ENCODE data around the gene FER. TPM values are rescaled to one million over a fixed set of nuclear protein-coding genes. Genes with fewer than 3 reads are reported as not detected.
"Not testable (repeated sequence)": the region's sequence is repeated elsewhere in the genome, so short reads cannot be mapped to it uniquely, and the experiment has no call there.

The FER gene
- total and polyA plus RNA-seq, 10 of the 15 experiments (the other 5 are each of a cell fraction or from before 2014, with no cell fraction given), result 4.4 to 19.1 (median 9.6) TPM

GRCh38 chr5:108992396-108993085, 244.8 kb downstream of the FER start:
- H3K36me3 ChIP-seq (ENCODE audit: control insufficient read depth in 2 of 2, insufficient read depth in 2 of 2, low read length in 1 of 2); FAIRE-seq; H3K79me2 ChIP-seq (ENCODE audit: control insufficient read depth, insufficient read depth, low read length); H3K4me1 ChIP-seq (ENCODE audit: control insufficient read depth, insufficient read depth, low read length); BruUV-seq (replicated peaks); H3K4me3 ChIP-seq; DNase-seq (ENCODE audit: low read depth, low spot score); intact Hi-C loops (cut with micrococcal nuclease; ENCODE audit: unreplicated experiment); RAD21 ChIA-PET (ENCODE audit: unreplicated experiment); H3K9me3 ChIP-seq (replicated peaks; ENCODE audit: control insufficient read depth, insufficient read depth, low read length); POLR2A ChIA-PET; SMC1A ChIA-PET (ENCODE audit: uncharacterized antibody, unreplicated experiment); H2AFZ ChIP-seq (ENCODE audit: control insufficient read depth, low read depth, low read length); H3K27me3 ChIP-seq (replicated peaks in 1 of 2; ENCODE audit: control insufficient read depth in 2 of 2, insufficient read depth in 2 of 2, low read length in 1 of 2); H3K4me2 ChIP-seq (ENCODE audit: control insufficient read depth, insufficient read depth); ATAC-seq; in situ Hi-C loops (cut with MboI); CTCF ChIA-PET; H3K9ac ChIP-seq (ENCODE audit: control insufficient read depth, insufficient read depth, low read length); H4K20me1 ChIP-seq (ENCODE audit: control insufficient read depth, insufficient read depth); H3K27ac ChIP-seq (ENCODE audit: control insufficient read depth, insufficient read depth): not testable (repeated sequence)
- 98% methylated on average over 21 of the region's 47 CpGs for WGBS (ENCODE audit: insufficient coverage, insufficient replicate concordance, low lambda C conversion rate, missing lambda C conversion rate)

GRCh38 chr5:108993440-108993839, 245.7 kb downstream of the FER start:
- POLR2A ChIA-PET; SMC1A ChIA-PET (ENCODE audit: uncharacterized antibody, unreplicated experiment): not testable (repeated sequence)

More at GRCh38 chr5:108993440-108993839, 245.7 kb downstream of the FER start:
- intact Hi-C loops (cut with micrococcal nuclease; ENCODE audit: unreplicated experiment); H3K4me1 ChIP-seq (ENCODE audit: control insufficient read depth, insufficient read depth, low read length); RAD21 ChIA-PET (ENCODE audit: unreplicated experiment); CTCF ChIA-PET; H3K79me2 ChIP-seq (ENCODE audit: control insufficient read depth, insufficient read depth, low read length); H3K36me3 ChIP-seq (ENCODE audit: control insufficient read depth in 2 of 2, insufficient read depth in 2 of 2, low read length in 1 of 2); H3K4me3 ChIP-seq; ATAC-seq; in situ Hi-C loops (cut with MboI); BruUV-seq (replicated peaks); FAIRE-seq; H4K20me1 ChIP-seq (ENCODE audit: control insufficient read depth, insufficient read depth); H2AFZ ChIP-seq (ENCODE audit: control insufficient read depth, low read depth, low read length); H3K27me3 ChIP-seq (replicated peaks in 1 of 2; ENCODE audit: control insufficient read depth in 2 of 2, insufficient read depth in 2 of 2, low read length in 1 of 2); DNase-seq (ENCODE audit: low read depth, low spot score); H3K27ac ChIP-seq (ENCODE audit: control insufficient read depth, insufficient read depth); H3K4me2 ChIP-seq (ENCODE audit: control insufficient read depth, insufficient read depth); H3K9ac ChIP-seq (ENCODE audit: control insufficient read depth, insufficient read depth, low read length); H3K9me3 ChIP-seq (replicated peaks; ENCODE audit: control insufficient read depth, insufficient read depth, low read length): not testable (repeated sequence)
- 52% methylated on average over 5 of the region's 12 CpGs for WGBS (ENCODE audit: insufficient coverage, insufficient replicate concordance, low lambda C conversion rate, missing lambda C conversion rate)
